Measurements from ENCODE around the gene CYREN. TPM values are rescaled to one million over a fixed set of nuclear protein-coding genes. Genes with fewer than 3 reads are reported as not detected.

CYREN gene
- total and polyA plus RNA-seq, 7 donors: 27.5 to 41.4 (median 31.9) TPM

- WGBS, 2 donors: 83 to 94% methylated on average over 7 of the region's 7 CpGs
Observed at GRCh38 chr7:135185471-135186260, 15.2 kb upstream of the CYREN start.

GRCh38 chr7:135184254-135184841 is 13.8 kb upstream of the CYREN start:
- peaks cover 18 to 80% (median 40%) of the 10 kb centered on the region in 4 donors for H3K36me3 ChIP-seq
- TF ChIP-seq POLR2A (IDR thresholded peaks at IDR 0.05) (no peak), CTCF (IDR thresholded peaks at IDR 0.05) (no peak), EP300 (IDR thresholded peaks at IDR 0.05) (no peak), POLR2AphosphoS5 (IDR thresholded peaks at IDR 0.05) (no peak)
- H3K9me3 ChIP-seq: peaks cover 0 to 23% (median 19%) of the 10 kb centered on the region in 4 donors
- intact Hi-C loops (cut with DNase I): no loop called here
- no peaks in the 10 kb centered on the region for H3K4me1 ChIP-seq
- H3K27ac ChIP-seq: no peak overlapping the region
- no peaks in the 10 kb centered on the region for H3K27me3 ChIP-seq
- WGBS, 2 donors: 96 to 97% methylated on average over 5 of the region's 5 CpGs
- H3K4me3 ChIP-seq: no peak overlapping the region
- DNase-seq: no peak

More at GRCh38 chr7:135185471-135186260, 15.2 kb upstream of the CYREN start:
- Histone ChIP-seq H3K27ac (no peak overlapping the region), H3K27me3 (no peaks in the 10 kb centered on the region), H3K4me1 (no peaks in the 10 kb centered on the region), H3K36me3 (peaks cover 19 to 83% (median 40%) of the 10 kb centered on the region in 4 donors), H3K4me3 (no peak overlapping the region), H3K9me3 (peaks cover 0 to 22% (median 13%) of the 10 kb centered on the region in 4 donors)
- DNase-seq: no peak
- TF ChIP-seq CTCF (IDR thresholded peaks at IDR 0.05) (no peak), EP300 (IDR thresholded peaks at IDR 0.05) (no peak), POLR2AphosphoS5 (IDR thresholded peaks at IDR 0.05) (no peak), POLR2A (IDR thresholded peaks at IDR 0.05) (no peak)
- intact Hi-C loops (cut with DNase I): no loop called here

GRCh38 chr7:135183478-135183877 is 13.0 kb upstream of the CYREN start:
- 95 to 98% methylated on average over 7 of the region's 7 CpGs for WGBS, 2 donors
- peaks cover 10 to 71% (median 32%) of the 10 kb centered on the region in 4 donors for H3K36me3 ChIP-seq
- intact Hi-C loops (cut with DNase I): no loop called here

GRCh38 chr7:135181929-135182678 is 11.6 kb upstream of the CYREN start:
- intact Hi-C loops (cut with DNase I): no loop called here
- Histone ChIP-seq H3K27me3 (no peaks in the 10 kb centered on the region), H3K36me3 (peaks cover 4 to 57% (median 25%) of the 10 kb centered on the region in 4 donors), H3K4me1 (no peaks in the 10 kb centered on the region), H3K4me3 (no peak overlapping the region), H3K9me3 (peaks cover 0 to 23% (median 19%) of the 10 kb centered on the region in 4 donors), H3K27ac (no peak overlapping the region)
- 98% methylated on average over 31 of the region's 31 CpGs for WGBS, 2 donors
- TF ChIP-seq EP300 (IDR thresholded peaks at IDR 0.05) (no peak), CTCF (IDR thresholded peaks at IDR 0.05) (no peak), POLR2AphosphoS5 (IDR thresholded peaks at IDR 0.05) (no peak), POLR2A (IDR thresholded peaks at IDR 0.05) (no peak)
- no peak for DNase-seq

More at GRCh38 chr7:135183478-135183877, 13.0 kb upstream of the CYREN start:
- no peak for TF ChIP-seq POLR2AphosphoS5 (IDR thresholded peaks at IDR 0.05)
- no peak for TF ChIP-seq POLR2A (IDR thresholded peaks at IDR 0.05)
- no peak for TF ChIP-seq EP300 (IDR thresholded peaks at IDR 0.05)
- TF ChIP-seq CTCF (IDR thresholded peaks at IDR 0.05): no peak
- no peak overlapping the region for H3K27ac ChIP-seq
- peaks cover 0 to 23% (median 19%) of the 10 kb centered on the region in 4 donors for H3K9me3 ChIP-seq
- H3K27me3 ChIP-seq: no peaks in the 10 kb centered on the region
- DNase-seq: no peak
- H3K4me1 ChIP-seq: no peaks in the 10 kb centered on the region
- no peak overlapping the region for H3K4me3 ChIP-seq

Data from sigmoid colon (tissue), 7 donors.